Retinal pigment epithelial cell (primary cell): ENCODE data around the gene GCC2.

Experiments
- DNase-seq: peaks from one replicate; pipeline ENCODE4 v3.0.0-alpha.2; 2010; ENCODE audit warnings: low read depth
- H3K4me3 ChIP-seq: 2 replicates; pipeline ENCODE4 v1.5.1; 2011; ENCODE audit warnings: mild to moderate bottlenecking, low read length, control low read depth, moderate library complexity
- CTCF ChIP-seq: conservative IDR thresholded peaks from 2 replicates; pipeline ENCODE4 v1.5.1; 2011; ENCODE audit warnings: low read depth, low read length, control low read depth, inconsistent platforms

The GCC2 gene

GRCh38 chr2:108448678-108449409 is at the start of gene GCC2:
Gene GCC2 (plus strand): TSS chr2:108449206. CDS start chr2:108449275, 69 bp downstream.
- peak; percentile 72 for DNase-seq
- TF ChIP-seq CTCF: no peak
- H3K4me3 ChIP-seq: peak within 1 kb of the TSS; percentile 97

- no peak for TF ChIP-seq CTCF
- DNase-seq: no peak
- H3K4me3 ChIP-seq: no peak overlapping the region
Measured at GRCh38 chr2:108399479-108399878, 49.5 kb upstream of the GCC2 start.

GRCh38 chr2:108401800-108402199 is 47.2 kb upstream of the GCC2 start:
- no peak for TF ChIP-seq CTCF
- no peak overlapping the region for H3K4me3 ChIP-seq
- no peak for DNase-seq

GRCh38 chr2:108403494-108403893 is 45.5 kb upstream of the GCC2 start:
- no peak for TF ChIP-seq CTCF
- no peak overlapping the region for H3K4me3 ChIP-seq
- DNase-seq: no peak

- TF ChIP-seq CTCF: no peak
- no peak for DNase-seq
Measured at GRCh38 chr2:108404784-108405397, 44.1 kb upstream of the GCC2 start.

GRCh38 chr2:108407864-108408729 is 40.9 kb upstream of the GCC2 start:
- DNase-seq: no peak
- H3K4me3 ChIP-seq: no peak overlapping the region
- no peak for TF ChIP-seq CTCF

More at GRCh38 chr2:108404784-108405397, 44.1 kb upstream of the GCC2 start:
- no peak overlapping the region for H3K4me3 ChIP-seq
